HG03066 (cell line): ENCODE data around the gene RTKN2.
"Not testable (repeated sequence)": the region's sequence is repeated elsewhere in the genome, so short reads cannot be mapped to it uniquely, and the experiment has no call there.

Experiments
- ATAC-seq: cut with Tn5 transposase; IDR thresholded peaks from one replicate; pipeline ENCODE4 v1.9.1; 2021; ENCODE audit warnings: low read depth; ENCODE audit not compliant: unreplicated experiment

The RTKN2 gene

DNA sequence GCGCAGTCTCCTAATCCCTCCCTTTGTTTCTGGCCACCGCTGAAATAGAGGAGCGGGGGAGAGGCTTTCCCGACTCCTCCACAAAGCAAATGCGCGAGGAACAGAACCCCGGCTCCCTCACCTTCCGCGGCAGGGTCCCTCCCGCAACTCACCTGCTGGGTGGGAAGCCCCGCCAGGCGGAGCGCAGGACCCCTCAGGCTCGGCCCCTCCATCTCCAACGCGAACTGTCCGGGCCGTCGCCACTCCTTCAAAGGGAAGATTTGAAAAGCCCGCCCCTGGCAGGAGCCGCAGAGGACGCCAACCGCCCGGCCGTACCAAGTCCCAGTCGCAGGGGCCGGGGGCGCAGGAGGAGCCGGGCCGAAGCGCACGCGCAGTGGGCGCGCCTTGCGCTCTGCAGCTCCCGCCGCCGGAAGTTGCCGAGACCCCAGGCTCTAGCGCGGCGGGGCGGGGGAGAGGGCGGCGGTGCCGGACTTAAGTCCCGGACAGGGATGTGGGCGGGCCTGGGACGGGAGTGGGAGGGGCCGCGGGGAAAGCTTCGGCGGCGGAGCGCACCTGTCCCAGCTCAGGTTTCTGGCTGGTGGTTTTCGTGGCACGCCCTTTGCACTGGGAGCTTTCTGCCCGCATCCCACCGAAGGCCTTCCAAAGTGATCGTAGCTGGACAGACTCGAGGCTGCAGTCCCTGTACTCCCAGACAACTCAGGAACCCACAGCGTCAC lies at the start of gene RTKN2:
Gene RTKN2 (minus strand): TSS at position 446 of the 716 bp plus-strand sequence. CDS start 234 bp downstream, at position 212.
- ATAC-seq = peak; percentile 56

GRCh38 chr10:62317257-62317656 lies 48.6 kb upstream of the RTKN2 start:
- ATAC-seq = no peak

GRCh38 chr10:62309254-62309653 lies 40.6 kb upstream of the RTKN2 start:
- no peak for ATAC-seq

DNA sequence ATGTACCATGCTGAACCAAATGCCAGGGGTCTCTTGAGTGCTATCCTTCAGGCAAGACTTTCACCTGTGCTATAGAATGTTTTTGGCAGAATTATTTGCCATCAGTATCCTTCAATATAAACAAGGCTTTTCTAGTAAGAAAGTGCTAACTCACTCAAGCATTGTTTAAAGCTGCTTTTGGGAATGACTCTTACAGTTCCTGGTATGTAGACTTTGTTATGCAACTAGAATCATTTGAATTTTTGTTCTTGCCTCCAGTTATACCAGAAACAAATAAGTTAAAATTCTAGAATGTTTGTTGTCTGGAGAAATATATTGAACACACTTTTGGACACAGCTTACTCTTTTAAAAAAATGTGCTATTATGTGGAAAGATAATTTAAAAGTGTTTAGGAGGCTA lies 39.5 kb upstream of the RTKN2 start:
- no peak for ATAC-seq

GRCh38 chr10:62307635-62308034 lies 39.0 kb upstream of the RTKN2 start:
- ATAC-seq = no peak

DNA sequence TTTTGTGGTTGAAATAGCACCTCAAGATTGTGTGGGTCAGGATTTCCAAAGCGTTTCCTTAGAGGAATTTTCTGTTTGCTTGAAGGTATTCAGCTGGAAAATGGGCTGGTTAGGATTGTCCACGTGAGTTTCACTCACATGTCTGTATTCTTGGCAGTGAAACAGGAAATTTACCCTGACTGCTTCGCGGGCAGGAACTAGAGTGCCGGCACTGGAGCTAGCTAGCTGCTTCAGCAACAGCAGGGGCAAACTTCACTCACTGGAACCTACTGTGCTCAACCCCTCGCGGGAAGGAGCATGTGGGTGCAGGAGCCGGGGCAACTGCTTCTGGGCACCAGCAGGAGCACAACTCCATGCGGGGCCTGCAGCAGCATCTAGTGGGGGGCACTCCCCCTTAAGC lies 38.0 kb upstream of the RTKN2 start:
- no peak for ATAC-seq

DNA sequence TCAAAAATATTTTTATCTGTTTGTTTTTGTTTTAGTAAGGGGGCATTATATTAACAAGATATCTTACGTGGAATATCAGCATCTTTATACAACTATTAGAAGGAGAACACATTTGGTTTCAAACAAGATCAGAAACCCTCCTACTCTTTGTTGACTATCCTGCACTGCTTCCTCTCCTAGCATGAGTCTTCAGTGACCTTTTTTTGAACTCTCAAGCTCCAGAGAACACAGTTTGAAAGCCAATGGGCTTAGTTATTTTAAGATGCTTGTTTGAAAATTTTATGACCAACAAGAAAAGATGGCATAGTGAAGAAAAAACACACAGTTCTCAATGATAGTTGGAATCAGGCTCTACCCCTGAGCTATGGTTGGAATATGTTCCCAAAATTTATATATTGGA lies 37.2 kb upstream of the RTKN2 start:
- ATAC-seq = no peak

DNA sequence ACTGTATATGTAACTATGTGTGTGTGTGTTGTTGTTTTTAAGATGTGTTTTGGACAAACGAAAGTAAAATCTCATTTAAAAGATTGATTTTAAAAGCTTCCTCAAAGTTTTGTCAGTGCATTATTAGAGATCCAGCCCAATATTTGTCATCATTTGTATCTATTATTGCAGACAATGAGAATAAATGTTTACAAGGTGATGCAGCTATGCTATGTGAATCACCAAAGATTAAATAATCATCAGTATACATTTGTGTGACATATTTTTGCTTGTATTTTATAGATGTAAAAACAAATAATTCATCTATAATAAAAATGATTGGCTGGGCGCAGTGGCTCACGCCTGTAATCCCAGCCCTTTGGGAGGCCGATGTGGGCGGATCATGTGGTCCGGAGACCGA lies 35.3 kb upstream of the RTKN2 start:
- no peak for ATAC-seq

DNA sequence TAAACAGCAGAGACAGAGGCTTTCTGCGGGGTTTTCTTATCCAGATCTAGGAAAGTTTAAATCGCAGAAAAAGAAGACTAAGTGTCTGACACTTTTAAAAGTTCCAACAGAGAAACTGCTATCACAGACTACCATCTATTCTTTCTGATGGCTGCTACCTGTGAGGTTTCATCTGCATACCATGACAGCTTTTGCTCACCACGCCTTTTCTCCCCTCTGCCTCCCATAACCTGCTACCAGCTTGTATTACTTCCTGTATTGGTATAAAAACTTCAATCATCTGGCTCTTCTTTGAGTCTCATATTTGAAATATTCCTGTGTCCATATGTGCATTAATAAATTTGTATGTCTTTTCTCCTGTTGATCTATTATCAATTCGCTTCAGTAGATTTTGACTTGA lies 34.1 kb upstream of the RTKN2 start:
- ATAC-seq = no peak

DNA sequence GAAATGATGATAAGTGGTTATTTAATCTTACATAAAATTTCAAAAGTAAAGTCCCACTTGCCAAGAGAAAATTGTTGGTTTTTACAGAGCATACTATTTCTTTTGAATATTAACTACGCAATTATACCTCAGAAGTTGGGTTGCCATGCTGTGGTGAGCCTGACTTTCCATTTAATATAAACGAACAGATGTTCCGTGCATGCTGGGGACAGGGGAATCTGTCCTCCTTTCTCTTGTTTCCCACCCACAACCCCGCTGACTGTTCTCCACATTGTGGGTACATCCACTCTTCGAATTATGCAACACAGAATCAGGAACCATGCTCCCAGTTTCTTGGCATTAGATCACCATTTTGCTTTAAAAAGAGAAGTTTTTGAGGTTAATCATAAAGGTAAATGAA lies 29.2 kb upstream of the RTKN2 start:
- ATAC-seq = no peak

DNA sequence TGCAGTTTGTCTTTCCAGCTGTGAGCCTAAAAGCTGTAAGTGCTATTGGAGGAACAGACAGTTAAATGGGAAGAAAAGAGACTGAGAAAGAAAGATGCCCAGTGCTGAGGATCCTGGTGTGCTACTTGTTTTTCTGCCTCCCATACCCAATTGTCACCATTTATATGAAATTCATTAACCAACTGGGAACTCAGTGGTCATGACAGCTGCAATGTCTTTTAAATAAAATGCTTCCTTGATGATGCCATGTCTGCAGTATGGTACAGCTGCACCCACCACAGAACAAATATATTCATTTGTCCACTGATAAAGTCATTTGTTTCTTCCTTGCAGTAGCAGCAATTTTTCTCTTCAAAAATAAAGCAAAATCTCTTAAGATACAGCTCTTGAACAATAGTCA lies 15.6 kb upstream of the RTKN2 start:
- no peak for ATAC-seq

- ATAC-seq = not testable (repeated sequence)
Observed at GRCh38 chr10:62281348-62281747, 12.7 kb upstream of the RTKN2 start.

- ATAC-seq = not testable (repeated sequence)
Observed at GRCh38 chr10:62280392-62280791, 11.7 kb upstream of the RTKN2 start.

DNA sequence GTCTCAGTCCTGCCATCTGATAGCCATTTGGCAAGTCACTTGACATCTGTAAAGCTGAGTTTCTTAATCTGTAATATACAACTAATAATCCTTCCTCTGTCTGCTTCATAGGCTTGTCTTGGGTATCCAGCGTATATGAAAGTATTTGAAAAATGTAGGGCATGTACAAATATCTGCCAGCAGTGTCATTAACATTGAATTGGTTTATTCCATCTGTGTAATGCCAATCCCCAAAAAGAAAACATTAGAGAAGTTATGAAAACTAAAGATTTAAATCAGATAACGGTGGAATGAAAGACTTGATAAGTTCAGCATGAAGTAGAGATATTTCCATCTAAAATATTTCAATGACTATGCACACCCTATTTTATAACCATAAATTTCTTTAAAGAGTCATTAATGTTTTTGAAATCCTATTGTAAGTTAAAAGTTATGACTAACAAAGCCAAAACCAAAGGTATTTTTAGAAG lies 9.8 kb upstream of the RTKN2 start:
- ATAC-seq = no peak

- ATAC-seq = no peak
Observed at GRCh38 chr10:62277971-62278370, 9.3 kb upstream of the RTKN2 start.

- ATAC-seq = no peak
Observed at GRCh38 chr10:62270020-62270419, 1.4 kb upstream of the RTKN2 start.

DNA sequence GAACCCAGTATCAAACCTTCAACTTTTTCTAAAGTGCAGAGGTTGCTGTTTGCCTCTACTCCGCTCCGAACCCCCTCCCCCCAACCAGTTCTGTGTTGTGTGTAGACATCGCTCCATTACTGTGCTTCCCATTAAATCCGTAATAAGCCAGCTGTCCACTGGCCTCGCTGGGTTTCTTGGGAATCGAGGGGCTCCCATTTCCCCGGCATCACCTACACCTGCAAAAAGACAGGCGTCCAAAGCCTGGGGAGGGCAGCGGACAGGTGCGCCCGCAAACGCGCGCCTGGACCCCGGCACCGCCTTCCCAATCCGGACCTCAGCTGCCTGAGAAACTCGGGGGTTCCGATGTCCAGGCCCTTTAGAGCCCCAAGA lies 631 bp downstream of the RTKN2 start:
- peak; percentile 7 for ATAC-seq

DNA sequence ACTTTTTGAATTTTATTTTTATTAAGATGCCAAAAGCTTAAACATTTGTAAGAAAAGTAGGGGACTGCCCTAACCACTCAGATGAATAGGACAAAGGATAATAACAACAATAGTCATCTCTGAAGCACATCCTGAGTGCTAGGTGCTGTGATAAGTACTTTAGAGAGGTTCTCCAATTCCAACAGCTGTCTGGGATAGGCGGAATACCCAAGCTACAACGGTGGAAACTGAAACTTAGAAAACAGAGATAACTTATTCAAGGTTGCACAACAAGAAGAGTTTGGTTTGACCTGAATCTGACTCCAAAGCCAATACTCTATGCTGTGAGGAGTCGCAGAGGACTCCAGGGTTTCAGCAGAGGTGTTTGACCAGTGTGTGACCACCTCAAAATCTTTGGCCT lies 2.0 kb downstream of the RTKN2 start:
- no peak for ATAC-seq

- ATAC-seq = no peak
Observed at GRCh38 chr10:62266147-62266546, 2.5 kb downstream of the RTKN2 start.

- ATAC-seq = no peak
Observed at GRCh38 chr10:62264702-62265436, 3.8 kb downstream of the RTKN2 start.

DNA sequence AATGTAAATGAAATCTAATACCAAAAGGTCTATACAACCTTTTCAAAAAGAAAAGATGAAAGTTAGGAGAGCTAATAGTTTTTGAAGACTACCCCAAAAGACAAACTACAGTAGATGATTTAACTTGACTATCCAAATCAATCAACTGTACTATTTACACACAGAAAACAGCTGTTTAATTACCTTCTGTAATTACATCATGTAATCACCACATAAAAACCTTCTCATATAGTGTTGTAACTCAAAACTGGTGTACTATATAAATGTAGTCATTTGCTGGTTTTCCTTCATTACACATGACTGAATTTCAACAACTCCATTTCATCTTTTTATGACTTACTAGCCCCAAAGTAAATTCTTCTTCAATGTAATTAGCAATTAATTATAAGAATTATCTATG lies 4.5 kb downstream of the RTKN2 start:
- ATAC-seq = no peak

DNA sequence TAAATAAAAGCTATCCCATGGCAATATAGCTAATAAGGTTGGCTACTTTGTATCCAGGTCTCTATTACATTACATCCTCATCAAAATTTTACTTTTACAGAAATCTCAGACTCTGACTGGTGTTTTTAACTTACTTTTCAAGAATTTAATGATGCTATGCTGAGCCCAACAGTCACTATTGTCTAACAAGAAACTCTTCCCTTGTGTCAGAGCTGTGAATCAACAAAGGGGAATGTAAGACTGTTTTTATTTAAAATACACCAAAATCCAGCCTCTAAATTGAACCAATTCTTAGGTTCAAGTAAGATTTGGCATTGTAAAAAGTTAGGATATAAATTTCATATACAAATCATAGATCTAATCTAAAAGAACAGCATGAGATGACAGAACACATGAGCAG lies 7.0 kb downstream of the RTKN2 start:
- ATAC-seq = no peak
